H1 (cell line): ENCODE data around the gene BLTP2. TPM values are rescaled to one million over a fixed set of nuclear protein-coding genes. Genes with fewer than 3 reads are reported as not detected.

Experiments used
- CHD1 ChIP-seq: IDR thresholded peaks from 2 replicates; pipeline ENCODE4 v1.6.1; 2012; ENCODE audit warnings: low read depth, low read length, improper control_type of control experiment
- SRF ChIP-seq: IDR thresholded peaks from 2 replicates; pipeline ENCODE4 v1.6.1; 2011; ENCODE audit warnings: mild to moderate bottlenecking, low read depth, low read length, moderate library complexity
- polyA plus RNA-seq, 7 experiments: library from polyadenylated mRNA; depleted of rRNA in 3 of 7; stranded (reverse) in 5 of 7; unstranded in 2 of 7; fragments of >200 nt in 5 of 7; fragments of 200-250 nt in 2 of 7; gene quantifications; 1 replicate in 5 of 7; 2 replicates in 1 of 7; 4 replicates in 1 of 7; pipeline versions ENCODE4 v1.2.1 to v1.2.3, GENCODE V29; 2011 to 2013; ENCODE audit warnings: missing spikeins in 2 of 7, mixed read lengths in 2 of 7
- total RNA-seq: library from RNA; stranded (reverse); fragmentation: NEBNext Ultra II Directional; extraction: Animal tissue kit (Norgen Biotek cat#: 25700); gene quantifications from 2 replicates; pipeline ENCODE4 v1.2.1, GENCODE V29; 2021
- TF ChIP-seq, protein P1 (sequence below): fragments of 300-600 bp; sonication (generic); IDR thresholded peaks from 2 replicates; pipeline ENCODE4 v1.7.1; 2012; ENCODE audit warnings: low read length, moderate library complexity, mild to moderate bottlenecking, inconsistent platforms; ENCODE audit not compliant: insufficient replicate concordance

BLTP2 gene
- total and polyA plus RNA-seq, 2 of the 8 experiments (the other 6 are each of a cell fraction or from before 2014, with no cell fraction given), result 80.9 to 140 TPM

DNA sequence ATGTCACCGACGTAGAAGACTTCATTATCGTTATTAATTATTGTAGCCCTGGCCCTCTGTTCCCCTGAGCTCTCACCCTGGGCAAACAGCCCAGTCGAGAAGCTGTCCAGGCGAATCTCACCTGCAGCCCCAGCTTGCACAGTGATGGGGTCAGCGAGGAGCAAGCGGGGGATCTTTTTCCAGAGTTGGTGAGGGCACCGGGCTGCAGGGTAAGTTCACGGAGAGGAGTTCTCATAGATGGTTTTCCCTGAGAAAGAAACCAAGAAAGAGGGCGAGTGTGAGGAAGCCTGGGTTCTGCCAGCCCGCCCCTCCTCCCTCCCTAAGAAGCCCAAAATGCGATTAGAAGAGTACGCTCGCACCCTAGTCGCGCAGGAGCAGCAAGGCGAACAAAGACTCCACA is 46.6 kb downstream of the BLTP2 start (continued):
- TF ChIP-seq, protein P1, sequence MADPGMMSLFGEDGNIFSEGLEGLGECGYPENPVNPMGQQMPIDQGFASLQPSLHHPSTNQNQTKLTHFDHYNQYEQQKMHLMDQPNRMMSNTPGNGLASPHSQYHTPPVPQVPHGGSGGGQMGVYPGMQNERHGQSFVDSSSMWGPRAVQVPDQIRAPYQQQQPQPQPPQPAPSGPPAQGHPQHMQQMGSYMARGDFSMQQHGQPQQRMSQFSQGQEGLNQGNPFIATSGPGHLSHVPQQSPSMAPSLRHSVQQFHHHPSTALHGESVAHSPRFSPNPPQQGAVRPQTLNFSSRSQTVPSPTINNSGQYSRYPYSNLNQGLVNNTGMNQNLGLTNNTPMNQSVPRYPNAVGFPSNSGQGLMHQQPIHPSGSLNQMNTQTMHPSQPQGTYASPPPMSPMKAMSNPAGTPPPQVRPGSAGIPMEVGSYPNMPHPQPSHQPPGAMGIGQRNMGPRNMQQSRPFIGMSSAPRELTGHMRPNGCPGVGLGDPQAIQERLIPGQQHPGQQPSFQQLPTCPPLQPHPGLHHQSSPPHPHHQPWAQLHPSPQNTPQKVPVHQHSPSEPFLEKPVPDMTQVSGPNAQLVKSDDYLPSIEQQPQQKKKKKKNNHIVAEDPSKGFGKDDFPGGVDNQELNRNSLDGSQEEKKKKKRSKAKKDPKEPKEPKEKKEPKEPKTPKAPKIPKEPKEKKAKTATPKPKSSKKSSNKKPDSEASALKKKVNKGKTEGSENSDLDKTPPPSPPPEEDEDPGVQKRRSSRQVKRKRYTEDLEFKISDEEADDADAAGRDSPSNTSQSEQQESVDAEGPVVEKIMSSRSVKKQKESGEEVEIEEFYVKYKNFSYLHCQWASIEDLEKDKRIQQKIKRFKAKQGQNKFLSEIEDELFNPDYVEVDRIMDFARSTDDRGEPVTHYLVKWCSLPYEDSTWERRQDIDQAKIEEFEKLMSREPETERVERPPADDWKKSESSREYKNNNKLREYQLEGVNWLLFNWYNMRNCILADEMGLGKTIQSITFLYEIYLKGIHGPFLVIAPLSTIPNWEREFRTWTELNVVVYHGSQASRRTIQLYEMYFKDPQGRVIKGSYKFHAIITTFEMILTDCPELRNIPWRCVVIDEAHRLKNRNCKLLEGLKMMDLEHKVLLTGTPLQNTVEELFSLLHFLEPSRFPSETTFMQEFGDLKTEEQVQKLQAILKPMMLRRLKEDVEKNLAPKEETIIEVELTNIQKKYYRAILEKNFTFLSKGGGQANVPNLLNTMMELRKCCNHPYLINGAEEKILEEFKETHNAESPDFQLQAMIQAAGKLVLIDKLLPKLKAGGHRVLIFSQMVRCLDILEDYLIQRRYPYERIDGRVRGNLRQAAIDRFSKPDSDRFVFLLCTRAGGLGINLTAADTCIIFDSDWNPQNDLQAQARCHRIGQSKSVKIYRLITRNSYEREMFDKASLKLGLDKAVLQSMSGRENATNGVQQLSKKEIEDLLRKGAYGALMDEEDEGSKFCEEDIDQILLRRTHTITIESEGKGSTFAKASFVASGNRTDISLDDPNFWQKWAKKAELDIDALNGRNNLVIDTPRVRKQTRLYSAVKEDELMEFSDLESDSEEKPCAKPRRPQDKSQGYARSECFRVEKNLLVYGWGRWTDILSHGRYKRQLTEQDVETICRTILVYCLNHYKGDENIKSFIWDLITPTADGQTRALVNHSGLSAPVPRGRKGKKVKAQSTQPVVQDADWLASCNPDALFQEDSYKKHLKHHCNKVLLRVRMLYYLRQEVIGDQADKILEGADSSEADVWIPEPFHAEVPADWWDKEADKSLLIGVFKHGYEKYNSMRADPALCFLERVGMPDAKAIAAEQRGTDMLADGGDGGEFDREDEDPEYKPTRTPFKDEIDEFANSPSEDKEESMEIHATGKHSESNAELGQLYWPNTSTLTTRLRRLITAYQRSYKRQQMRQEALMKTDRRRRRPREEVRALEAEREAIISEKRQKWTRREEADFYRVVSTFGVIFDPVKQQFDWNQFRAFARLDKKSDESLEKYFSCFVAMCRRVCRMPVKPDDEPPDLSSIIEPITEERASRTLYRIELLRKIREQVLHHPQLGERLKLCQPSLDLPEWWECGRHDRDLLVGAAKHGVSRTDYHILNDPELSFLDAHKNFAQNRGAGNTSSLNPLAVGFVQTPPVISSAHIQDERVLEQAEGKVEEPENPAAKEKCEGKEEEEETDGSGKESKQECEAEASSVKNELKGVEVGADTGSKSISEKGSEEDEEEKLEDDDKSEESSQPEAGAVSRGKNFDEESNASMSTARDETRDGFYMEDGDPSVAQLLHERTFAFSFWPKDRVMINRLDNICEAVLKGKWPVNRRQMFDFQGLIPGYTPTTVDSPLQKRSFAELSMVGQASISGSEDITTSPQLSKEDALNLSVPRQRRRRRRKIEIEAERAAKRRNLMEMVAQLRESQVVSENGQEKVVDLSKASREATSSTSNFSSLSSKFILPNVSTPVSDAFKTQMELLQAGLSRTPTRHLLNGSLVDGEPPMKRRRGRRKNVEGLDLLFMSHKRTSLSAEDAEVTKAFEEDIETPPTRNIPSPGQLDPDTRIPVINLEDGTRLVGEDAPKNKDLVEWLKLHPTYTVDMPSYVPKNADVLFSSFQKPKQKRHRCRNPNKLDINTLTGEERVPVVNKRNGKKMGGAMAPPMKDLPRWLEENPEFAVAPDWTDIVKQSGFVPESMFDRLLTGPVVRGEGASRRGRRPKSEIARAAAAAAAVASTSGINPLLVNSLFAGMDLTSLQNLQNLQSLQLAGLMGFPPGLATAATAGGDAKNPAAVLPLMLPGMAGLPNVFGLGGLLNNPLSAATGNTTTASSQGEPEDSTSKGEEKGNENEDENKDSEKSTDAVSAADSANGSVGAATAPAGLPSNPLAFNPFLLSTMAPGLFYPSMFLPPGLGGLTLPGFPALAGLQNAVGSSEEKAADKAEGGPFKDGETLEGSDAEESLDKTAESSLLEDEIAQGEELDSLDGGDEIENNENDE, result no peak
- no peak for TF ChIP-seq SRF
- TF ChIP-seq CHD1, result no peak
